ENCODE results near the gene RRAS2.
"Not testable (repeated sequence)": the region's sequence is repeated elsewhere in the genome, so short reads cannot be mapped to it uniquely, and the experiment has no call there.

RRAS2 gene

DNA sequence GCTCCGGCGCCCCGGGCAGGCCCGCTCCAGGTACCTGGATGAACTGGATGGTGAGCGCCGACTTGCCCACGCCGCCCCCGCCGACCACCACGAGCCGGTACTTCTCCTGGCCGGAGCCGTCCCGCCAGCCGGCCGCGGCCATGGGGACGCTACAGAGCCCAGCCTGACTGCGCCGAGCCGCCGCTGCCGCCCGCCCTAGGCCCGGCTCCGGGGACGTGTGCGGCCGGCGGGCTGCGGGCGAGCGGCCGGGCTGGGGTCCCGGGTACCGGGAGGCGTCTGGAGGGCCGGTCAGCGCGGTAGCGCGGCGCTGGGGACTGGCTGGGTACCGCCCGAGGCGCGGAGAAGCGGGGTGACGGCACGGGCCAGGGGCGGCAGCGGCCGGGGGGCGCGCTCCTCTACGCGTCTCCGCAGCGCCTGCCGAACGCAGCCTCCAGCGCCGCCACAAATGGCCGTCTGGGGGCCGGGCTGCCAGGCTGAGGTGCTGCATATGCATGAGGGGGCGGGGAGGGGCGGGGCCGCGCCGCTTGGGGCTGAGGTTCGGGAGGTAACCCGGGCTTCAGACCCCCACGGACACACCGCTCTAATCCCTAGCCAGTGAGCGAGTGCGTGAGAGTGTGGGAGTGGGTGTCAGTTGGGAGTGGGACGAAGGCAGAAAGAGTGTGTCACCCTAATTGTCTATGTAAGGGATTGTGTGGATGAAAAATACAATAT is at the start of gene RRAS2:
Gene RRAS2 (minus strand): TSS at position 455 of the 711 bp plus-strand sequence. CDS start 313 bp downstream, at position 142.
- peak in 41 of 56 donors; percentile 6 to 73 (median 39) for DNase-seq

DNA sequence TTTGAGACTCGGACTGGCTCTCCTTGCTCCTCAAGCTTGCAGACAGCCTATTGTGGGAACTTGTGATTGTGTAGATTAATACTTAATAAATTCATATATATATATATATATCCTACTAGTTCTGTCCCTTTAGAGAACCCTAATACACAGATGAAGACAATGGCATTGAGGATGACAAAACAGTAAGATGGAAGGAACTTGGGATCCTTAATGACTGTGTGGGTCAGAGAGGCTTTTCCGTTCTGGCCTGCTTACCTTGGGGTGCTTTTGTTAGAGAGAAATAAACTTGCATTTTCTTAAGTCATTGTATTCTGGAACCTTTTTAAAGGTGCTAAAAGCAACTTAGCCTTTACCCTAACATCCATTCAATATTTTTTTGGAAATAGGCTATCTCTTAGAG is 49.6 kb upstream of the RRAS2 start:
- DNase-seq = no peak

DNA sequence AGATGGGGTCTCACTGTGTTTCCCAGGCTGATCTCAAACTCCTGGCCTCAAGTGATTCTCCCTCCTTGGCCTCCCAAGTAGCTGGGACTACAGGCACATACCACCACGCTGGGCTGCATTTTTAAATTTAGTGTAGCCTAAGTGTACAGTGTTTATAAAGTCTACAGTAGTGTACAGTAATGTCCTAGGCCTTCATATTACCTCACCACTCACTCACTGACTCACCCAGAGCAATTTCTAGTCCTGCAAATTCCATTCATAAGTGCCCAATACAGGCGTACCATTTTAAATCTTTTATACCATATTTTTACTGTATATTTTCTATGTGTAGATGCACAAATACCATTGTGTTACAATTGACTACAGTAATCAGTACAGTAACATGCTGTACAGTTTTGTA is 47.1 kb upstream of the RRAS2 start:
- not testable (repeated sequence) for DNase-seq

DNA sequence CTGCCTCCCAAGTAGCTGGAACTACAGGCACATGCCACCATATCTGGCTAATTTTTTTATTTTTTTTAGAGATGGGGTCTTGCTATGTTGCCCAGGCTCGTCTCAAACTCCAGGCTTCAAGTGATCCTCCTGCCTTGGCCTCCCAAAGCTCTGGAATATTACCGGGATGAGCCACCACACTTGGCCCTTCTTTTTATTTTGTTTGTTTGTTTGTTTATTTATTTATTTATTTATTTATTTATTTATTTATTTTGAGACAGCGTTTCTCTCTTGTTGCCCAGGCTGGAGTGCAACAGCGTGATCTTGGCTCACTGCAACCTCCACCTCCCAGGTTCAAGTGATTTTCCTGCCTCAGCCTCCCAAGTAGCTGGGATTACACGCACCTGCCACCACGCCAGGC is 44.5 kb upstream of the RRAS2 start:
- DNase-seq = not testable (repeated sequence)

DNA sequence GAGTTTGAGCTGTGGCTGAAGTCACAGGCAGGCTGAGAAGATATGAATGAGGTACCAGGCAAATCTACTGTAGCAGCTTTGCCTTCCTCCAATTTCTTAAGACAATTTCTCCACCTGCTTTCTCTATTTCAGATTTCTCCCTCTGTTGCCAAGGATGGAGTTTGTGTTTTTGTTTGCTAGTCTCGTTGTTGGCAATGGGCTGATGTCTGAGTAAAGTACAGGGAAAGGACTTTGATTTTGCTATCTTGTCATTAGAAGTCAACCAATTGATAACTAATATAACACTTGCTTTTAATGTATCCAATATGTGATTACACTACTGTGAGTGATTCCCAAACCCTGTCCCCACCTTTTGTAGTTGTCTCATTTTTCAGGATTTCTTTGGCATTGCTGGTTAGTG is 40.1 kb upstream of the RRAS2 start:
- DNase-seq = no peak

DNA sequence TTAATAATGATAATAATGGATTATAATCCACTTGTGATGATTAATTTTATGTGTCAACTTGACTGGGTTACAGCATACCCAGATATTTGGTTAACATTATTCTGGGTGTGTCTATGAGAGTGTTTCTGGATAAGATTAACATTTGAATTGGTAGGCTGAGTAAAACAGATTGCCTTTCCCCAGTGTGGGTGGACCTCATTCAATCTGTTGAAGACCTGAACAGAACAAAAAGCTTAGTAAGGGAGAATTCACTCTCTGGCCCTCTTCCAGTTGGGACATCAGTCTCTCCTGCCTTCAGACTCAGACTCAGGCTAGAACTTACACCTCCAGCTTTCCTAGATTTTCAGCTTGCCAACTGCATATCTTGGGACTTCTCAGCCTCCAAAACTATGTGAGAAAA is 37.3 kb upstream of the RRAS2 start:
- DNase-seq = no peak

DNA sequence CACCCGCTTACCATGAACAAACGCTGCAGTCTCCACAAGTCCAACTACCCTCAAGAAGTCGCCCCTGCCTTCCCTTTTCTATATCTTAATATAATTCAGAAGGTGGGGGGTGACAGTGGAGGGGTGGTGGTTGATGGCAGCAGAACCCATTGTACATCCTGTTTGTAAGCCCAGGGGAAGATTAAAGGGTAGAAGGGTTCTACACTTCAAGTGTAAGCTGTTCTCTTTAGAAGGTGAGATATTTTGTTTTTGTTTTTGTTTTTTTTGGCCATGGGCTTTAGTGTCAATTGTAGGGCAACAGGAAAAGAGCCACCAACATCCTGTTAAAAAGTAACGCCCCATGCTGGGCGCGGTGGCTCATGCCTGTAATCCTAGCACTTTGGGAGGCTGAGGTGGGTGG is 34.9 kb upstream of the RRAS2 start:
- no peak for DNase-seq

DNA sequence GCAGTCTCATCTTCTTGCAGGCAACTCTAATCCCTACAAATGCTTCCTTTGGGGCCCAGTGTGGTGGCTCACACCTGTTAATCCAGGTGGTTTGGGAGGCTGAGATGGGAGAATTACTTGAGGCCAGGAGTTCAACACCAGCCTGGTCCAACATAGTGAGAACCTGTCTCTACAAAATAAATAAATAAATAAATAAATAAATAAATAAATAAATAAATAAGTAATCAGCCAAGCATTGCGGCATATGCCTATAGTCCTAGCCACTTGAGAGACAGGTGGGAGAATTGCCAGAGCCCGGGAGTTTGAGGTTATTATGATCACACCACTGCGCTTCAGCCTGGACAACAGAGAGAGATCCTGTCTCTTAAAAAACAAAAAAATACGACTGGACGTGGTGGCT is 34.1 kb upstream of the RRAS2 start:
- DNase-seq = no peak

DNA sequence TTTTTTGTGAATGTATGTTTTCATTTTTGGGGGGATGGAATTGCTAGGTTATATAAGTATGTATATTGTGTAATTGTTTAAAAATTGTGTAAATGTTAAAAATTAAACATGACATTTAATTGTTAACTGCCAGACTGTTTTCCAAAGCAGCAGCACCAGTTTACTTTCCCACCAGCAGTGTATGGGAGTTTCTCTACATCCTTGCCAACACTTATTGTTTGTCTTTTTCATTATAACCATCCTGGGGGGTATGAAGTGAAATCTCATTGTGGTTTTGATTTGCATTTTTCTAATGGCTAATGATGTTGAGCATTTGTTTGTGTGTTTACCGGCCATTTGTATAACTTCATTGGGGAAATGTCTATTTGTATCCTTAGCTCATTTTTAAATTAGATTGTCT is 31.7 kb upstream of the RRAS2 start:
- DNase-seq = no peak

DNA sequence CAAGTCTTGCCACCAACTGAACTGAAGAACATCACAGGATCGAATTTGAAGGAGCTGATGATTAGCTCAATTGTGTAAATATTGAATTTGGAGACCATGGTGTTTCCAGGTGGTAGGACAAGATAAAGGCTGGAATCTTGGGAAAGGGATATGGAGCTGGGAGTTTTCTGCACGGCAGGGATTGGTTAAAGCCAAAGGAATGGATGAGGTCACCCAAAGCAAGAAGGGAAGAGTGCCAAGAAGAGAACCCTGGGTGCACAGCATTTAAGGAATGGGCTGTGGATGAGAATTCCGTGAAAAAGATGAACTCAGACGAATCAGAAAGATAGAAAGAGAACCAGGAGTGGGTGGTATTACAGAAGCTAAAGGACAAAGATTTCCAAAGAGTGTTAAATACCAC is 29.4 kb upstream of the RRAS2 start:
- no peak for DNase-seq

DNA sequence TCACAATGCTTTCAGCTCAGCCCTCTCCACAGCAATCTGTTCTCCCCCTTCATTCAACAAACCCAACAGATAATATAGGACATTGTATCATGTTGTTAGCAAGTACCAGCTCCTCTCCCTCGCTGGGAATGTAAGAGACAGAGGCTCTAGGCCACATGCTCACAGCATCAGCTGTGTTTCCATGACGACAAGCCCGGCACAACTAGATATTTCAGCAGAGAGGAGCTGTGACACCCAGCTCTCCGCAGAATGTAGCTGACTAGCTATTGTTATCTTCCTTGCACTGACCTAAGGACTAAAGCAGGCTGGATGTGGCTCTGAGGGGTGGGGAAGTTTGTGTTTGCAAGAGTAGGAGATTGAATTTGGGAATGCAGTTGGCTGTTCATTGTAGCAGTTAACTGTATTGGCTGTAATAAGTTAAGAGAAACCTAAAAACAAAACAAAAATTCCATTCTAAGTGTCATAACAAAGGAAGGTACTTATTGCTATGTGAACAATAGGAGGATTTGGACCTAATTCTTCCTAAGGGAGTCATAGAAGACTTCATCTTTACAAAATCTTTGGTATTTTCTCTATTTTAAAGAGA is 28.0 kb upstream of the RRAS2 start:
- DNase-seq = peak in 53 of 56 donors; percentile 9 to 91 (median 64)

DNA sequence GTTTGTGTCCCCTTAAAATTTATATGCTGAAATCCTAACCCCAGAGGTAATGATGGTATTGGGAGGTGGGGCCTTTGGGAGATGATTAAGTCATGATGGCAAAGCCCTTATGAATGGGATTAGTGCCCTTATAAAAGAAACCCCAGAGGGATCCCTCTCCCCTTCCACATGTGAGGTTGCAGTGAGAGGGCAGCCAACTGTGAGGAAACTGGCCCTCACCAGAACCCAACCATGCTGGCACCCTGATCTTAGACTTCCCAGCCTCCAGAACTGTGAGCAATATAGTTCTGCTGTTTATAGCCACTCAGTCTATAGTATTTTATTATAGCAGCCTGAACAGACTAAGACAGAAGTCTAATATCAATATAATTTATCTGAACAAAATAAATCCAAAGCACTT is 27.1 kb upstream of the RRAS2 start:
- DNase-seq = no peak

DNA sequence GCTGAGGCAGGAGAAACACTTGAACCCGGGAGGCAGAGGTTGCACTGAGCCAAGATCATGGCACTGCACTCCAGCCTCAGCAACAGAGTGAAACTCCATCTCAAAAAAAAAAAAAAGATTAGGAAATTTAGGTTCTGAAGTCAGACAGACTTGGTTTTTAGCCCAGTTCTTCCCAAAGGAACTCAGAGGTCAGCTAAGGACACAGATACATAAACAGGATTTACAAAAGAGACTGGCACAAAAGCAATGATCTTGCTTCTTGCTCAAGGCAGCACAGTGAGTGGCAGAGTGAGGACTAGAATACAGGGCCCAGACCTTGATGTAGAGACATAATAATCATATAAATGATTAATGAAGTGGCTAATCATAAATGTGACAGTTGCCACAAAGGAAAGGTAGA is 25.4 kb upstream of the RRAS2 start:
- no peak for DNase-seq

DNA sequence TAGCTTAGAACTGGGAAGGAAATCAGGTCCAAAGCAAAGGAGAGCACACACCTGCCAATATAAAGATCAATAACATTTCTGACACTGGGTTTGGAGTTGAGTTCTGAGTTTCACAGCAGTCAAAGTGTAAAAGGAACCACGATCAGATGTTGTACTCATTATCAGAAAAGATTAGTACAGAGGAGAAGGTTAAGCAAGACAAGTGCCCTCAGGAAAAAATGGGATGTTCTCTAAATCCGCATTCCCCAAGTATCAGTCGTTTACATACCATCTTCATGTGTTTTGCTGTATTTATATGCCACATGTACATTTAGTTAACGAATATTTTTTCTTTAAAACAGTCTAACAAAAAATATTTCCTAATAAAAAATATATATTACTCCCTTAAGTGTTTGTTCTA is 23.0 kb upstream of the RRAS2 start:
- no peak for DNase-seq

DNA sequence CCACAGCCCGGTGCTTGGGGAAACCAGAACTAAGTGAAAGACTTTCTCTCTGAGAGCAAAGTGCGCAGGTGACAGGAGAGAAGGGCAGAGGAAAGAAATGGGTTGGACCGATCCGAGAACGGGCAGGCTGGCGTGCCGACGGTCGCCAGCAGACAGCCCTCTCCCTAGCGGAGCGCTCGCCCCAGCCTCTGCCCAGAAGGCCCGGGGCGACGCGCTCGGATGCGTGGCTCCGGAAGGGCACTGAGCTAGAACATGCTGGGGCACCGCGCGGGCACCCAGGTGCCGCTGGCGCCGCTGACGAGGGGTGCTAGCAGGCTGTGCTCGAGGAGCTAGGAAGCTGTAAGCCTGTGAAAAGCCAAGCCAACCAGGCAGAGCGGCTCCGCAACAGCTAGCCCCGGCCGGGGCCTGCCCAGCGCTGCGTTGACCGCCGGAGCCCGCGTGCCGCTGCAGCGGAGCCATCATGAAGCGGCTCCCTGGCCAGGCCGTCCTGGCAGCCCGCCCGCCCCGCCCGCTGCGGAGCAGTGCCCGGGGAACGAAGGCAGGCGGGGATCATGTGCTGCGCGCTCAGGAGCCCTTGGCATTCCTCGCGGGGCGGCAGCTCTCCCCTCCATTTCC is 22.1 kb upstream of the RRAS2 start:
- peak in 51 of 56 donors; percentile 5 to 83 (median 53) for DNase-seq

DNA sequence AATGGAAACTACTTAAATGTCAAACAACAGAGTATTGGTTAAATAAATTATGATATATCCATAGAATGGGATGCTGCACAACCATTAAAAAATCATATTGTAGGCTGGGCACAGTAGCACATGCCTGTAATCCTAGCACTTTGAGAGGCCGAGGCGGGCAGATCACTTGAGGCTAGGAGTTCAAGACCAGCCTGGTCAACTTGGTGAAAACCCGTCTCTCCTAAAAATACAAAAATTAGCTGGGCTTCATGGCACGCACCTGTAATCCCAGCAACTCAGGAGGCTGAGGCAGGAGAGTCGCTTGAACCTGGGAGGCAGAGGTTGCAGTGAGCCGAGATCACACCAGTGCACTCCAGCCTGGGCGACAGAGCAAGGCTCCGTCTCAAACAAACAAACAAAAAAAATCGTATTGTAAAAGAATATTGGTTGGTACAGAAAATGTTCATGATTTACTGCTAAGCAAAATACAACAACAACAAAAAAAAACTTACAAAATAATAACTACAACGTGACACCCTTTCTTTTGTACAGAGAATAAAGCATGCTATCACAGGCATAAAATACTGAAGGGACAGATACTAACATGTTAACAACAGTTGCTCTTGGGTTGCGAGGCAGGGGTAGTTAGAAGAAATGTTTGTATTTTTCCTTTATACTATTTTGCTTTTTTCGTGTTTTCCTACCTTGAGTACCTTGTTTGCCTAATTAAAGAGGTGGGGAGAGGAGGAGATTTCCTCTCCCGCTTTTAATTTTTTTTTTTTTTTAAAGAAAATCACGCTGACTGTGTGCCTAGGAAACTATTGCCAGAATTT is 21.3 kb upstream of the RRAS2 start:
- DNase-seq = no peak

DNA sequence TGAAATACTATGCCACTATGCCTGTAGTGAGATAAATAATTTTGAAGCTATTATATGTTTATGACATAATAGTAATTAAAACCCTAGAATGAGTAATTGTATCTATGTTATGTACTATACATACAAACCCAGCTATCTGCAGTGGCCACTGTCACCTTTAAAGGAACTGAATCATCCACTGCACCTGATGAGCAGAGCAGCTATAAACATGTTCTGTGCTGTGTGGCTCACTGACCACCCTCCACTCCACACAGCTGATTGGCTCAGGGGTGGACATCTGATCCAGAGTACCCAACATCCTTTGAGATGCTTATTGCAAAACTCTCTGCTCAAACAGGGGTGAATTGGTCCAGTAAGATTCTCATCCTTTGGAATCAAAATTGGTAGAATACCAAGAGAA is 19.2 kb upstream of the RRAS2 start:
- no peak for DNase-seq

DNA sequence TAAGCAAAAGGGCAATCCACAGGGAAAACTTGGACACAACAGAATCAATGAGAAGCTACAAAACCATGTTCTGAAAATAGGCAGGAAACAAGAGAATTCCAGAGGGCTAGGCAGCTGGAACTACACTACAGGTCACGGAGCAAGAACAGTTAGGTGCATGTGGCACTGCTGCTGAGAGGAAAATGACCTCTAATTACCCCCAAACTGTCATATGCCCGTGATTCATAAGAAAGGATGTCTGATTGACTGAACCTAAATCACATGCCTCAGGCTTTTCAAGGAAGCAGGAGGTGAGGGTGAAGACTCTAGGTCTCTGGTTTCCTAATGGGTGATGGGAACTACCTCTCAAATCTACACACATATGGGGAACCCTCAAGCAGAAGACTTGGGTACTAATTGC is 17.9 kb upstream of the RRAS2 start:
- DNase-seq = no peak

DNA sequence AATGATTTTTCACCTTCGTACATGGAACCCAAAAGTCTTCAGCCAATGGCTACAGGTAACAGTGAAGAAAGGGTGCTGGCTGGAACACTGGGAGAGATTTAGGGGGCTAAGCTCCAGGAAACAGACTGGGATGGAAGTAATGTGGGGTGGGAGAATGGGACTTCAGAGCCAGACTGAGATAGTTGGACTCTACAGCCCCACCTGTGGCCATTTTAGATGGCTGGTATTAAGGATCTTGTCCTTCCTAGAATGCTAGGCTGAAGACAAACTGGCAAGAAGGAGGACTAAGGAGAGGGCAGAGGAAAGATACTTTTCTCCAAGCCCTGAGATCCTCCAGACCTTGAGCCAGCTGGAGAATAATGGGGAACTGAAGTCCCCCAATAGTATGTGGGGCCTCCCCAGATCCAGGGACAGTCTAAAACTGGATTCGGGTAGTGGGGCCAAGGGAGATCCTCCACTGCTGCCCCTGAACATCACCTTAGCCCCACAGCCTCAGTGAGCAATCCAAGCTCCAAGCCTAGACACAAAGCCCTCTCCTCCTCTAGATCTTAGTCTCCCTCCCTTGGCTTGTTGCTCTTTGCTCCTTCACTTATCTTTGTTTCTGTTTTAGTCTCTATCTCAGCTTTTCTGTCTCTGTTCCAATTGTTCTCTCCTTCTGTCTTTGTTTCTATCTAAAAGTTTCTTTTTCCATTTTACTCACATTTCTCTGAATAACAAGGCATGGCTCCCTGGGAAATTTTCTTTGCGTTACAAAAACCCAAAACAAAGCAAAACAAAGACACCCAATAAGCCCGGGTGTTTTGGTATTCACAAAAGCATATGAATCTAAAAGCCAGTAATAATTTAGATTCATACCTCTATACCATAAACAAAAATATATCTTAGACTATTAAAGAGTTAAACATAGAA is 16.2 kb upstream of the RRAS2 start:
- no peak for DNase-seq

DNA sequence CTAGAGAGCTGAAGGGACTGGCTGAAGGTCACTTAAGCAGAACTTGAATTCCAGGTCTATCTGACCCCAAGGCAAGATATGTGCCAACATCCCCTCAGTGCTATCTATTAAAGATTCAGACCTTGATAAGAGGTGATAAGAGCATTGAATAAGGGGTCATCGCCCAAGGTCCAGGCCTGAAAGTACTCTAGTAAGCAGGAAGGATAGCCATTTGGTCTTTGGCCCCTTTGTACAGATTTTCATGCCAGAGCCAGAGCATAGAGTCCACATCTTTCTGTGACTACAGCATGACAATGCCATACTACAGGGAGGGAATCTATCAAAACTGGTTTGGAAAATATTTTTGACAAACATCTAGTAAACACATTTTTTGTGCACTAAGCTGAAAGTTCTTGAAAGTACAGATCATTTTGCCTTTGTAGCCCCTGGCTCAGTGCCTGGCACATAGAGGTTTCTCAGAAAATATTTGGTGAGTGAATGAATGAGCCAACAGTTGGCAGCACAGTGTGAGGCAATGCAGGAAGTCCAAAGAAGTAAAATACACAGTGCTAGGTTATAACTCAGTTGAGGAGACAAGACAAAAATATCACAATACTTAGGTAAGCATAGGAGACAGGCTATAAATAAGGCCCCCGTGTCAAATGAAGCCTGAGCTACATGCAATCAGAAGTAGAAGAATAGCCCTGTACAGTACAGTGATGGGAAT is 15.1 kb upstream of the RRAS2 start:
- peak in 1 of 56 donors; percentile 4 for DNase-seq
